ENCODE measurements around the gene MAP2K3. TPM values are rescaled to one million over a fixed set of nuclear protein-coding genes. Genes with fewer than 3 reads are reported as not detected.

Gene MAP2K3
- polyA plus RNA-seq, 1 donor (not counting 4 experiments of a cell fraction or from before 2014, with no cell fraction given) = 22.4 TPM

DNA sequence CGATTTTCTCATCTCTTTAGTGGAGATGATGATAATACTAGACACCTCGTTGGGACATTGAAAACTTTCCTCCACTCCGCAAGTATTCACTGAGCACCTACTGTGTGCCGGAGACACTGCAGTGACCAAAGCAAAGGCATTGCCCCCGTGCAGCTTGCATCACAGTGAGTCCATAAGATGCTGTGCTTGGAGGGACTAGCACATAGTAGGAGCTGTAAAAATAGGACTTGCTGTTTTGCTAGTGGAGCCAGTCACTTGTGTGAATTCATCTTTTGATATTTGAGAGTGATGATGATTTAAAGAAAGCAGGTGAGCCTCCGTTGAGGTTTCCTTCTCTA lies 5.3 kb upstream of the MAP2K3 start:
- H3K4me1 ChIP-seq (ENCODE audit: control insufficient read depth, extremely low read depth, insufficient read depth, low read length) = peaks cover 25% of the 10 kb centered on the region
- H3K9me1 ChIP-seq (ENCODE audit: control insufficient read depth, extremely low read depth, insufficient read depth, low read length) = no peaks in the 10 kb centered on the region
- no peak overlapping the region for H3K9ac ChIP-seq (ENCODE audit: control insufficient read depth, extremely low read depth, insufficient read depth, low read length)
- FAIRE-seq (no peak), DNase-seq (ENCODE audit: low read depth, low spot score) (no peak)
- no peaks in the 10 kb centered on the region for H3K9me3 ChIP-seq (ENCODE audit: control insufficient read depth, low read depth, low read length)
- H3K4me2 ChIP-seq (ENCODE audit: control insufficient read depth, extremely low read depth, insufficient read depth, low read depth, low read length) = no peak overlapping the region
- TF ChIP-seq CTCF (optimal IDR thresholded peaks at IDR 0.05 in 1 of 3, IDR thresholded peaks at IDR 0.05 in 1 of 3, conservative IDR thresholded peaks at IDR 0.05 in 1 of 3; ENCODE audit: extremely low read depth in 1 of 3, insufficient read depth in 2 of 3, low read length in 3 of 3) = no peak
- TF ChIP-seq EZH2 (IDR thresholded peaks at IDR 0.05; ENCODE audit: low read length) = no peak
- no peaks in the 10 kb centered on the region for H3K27me3 ChIP-seq (ENCODE audit: control insufficient read depth, extremely low read depth, insufficient read depth, low read length)
- dilution Hi-C loops (cut with MboI; ENCODE audit: extremely low pct_ligation_motif_present, low sequenced_read_pairs) = no loop called here
- H4K20me1 ChIP-seq (ENCODE audit: control insufficient read depth, extremely low read depth, insufficient read depth, low read length) = no peaks in the 10 kb centered on the region
- no peaks in the 10 kb centered on the region for H3K79me2 ChIP-seq (ENCODE audit: control insufficient read depth, insufficient read depth, low read length)
- H2AFZ ChIP-seq (ENCODE audit: control insufficient read depth, low read length) = no peak overlapping the region
- no peaks in the 10 kb centered on the region for H3K36me3 ChIP-seq (ENCODE audit: control insufficient read depth in 2 of 2, extremely low read depth in 1 of 2, insufficient read depth in 2 of 2, low read length in 2 of 2)
- H3K4me3 ChIP-seq (ENCODE audit: control insufficient read depth in 2 of 3, extremely low read depth in 1 of 3, insufficient read depth in 2 of 3, low read depth in 1 of 3, low read length in 3 of 3) = no peak overlapping the region
- H3K27ac ChIP-seq (ENCODE audit: control insufficient read depth, insufficient read depth, low read length) = no peak overlapping the region

DNA sequence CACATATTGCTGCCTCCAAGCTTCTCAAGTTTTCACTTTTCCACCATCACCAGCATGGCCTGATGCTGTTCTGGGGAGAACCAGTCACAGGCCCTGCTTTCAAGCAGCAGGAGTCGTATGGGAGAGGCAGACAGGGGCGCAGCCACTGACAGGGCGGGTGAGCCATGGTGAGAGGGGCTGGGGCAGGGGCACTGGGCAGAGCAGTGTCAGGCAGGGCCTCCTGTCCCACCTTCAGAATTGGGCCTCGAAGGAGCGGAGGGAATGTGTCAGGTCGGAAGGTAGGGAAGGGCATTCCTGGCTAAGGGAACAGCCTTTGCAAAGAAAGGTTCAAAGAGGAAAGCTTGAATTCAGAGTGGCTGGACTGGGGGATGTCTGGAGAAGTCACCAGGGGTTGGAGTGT lies 4.9 kb upstream of the MAP2K3 start:
- Histone ChIP-seq H4K20me1 (ENCODE audit: control insufficient read depth, extremely low read depth, insufficient read depth, low read length) (no peaks in the 10 kb centered on the region), H3K4me1 (ENCODE audit: control insufficient read depth, extremely low read depth, insufficient read depth, low read length) (peaks cover 25% of the 10 kb centered on the region), H3K27me3 (ENCODE audit: control insufficient read depth, extremely low read depth, insufficient read depth, low read length) (no peaks in the 10 kb centered on the region), H3K79me2 (ENCODE audit: control insufficient read depth, insufficient read depth, low read length) (no peaks in the 10 kb centered on the region), H2AFZ (ENCODE audit: control insufficient read depth, low read length) (peak overlapping the region; percentile 39), H3K9ac (ENCODE audit: control insufficient read depth, extremely low read depth, insufficient read depth, low read length) (no peak overlapping the region), H3K9me1 (ENCODE audit: control insufficient read depth, extremely low read depth, insufficient read depth, low read length) (no peaks in the 10 kb centered on the region), H3K27ac (ENCODE audit: control insufficient read depth, insufficient read depth, low read length) (no peak overlapping the region), H3K4me2 (ENCODE audit: control insufficient read depth, extremely low read depth, insufficient read depth, low read depth, low read length) (no peak overlapping the region), H3K9me3 (ENCODE audit: control insufficient read depth, low read depth, low read length) (no peaks in the 10 kb centered on the region), H3K4me3 (ENCODE audit: control insufficient read depth in 2 of 3, extremely low read depth in 1 of 3, insufficient read depth in 2 of 3, low read depth in 1 of 3, low read length in 3 of 3) (no peak overlapping the region), H3K36me3 (ENCODE audit: control insufficient read depth in 2 of 2, extremely low read depth in 1 of 2, insufficient read depth in 2 of 2, low read length in 2 of 2) (no peaks in the 10 kb centered on the region)
- dilution Hi-C loops (cut with MboI; ENCODE audit: extremely low pct_ligation_motif_present, low sequenced_read_pairs) = no loop called here
- DNase-seq (ENCODE audit: low read depth, low spot score) (no peak), FAIRE-seq (no peak)
- TF ChIP-seq EZH2 (IDR thresholded peaks at IDR 0.05; ENCODE audit: low read length) (no peak), CTCF (optimal IDR thresholded peaks at IDR 0.05 in 1 of 3, IDR thresholded peaks at IDR 0.05 in 1 of 3, conservative IDR thresholded peaks at IDR 0.05 in 1 of 3; ENCODE audit: extremely low read depth in 1 of 3, insufficient read depth in 2 of 3, low read length in 3 of 3) (no peak)
